GM23338 (cell line): ENCODE data around the gene EIF4G3. TPM values are rescaled to one million over a fixed set of nuclear protein-coding genes. Genes with fewer than 3 reads are reported as not detected.

Experiments used
- ATAC-seq: fragments of 200-7000 bp; cut with Tn5 transposase; 3 replicates; pipeline ENCODE4 v1.9.1; 2020
- DNase-seq: peaks from one replicate; pipeline ENCODE4 v3.0.0-alpha.2; 2015; ENCODE audit warnings: low spot score
- H2AFZ ChIP-seq: fragments of 200-600 bp; sonication (generic); 2 replicates; pipeline ENCODE4 v1.8.0; 2016; ENCODE audit warnings: antibody characterized with exemption, mild to moderate bottlenecking, moderate library complexity
- H3F3A ChIP-seq: fragments of 200-600 bp; sonication (generic); replicated peaks from 2 replicates; pipeline ENCODE4 v1.8.0; 2017; ENCODE audit warnings: antibody characterized with exemption, mixed run types, low read depth
- H3K27ac ChIP-seq: fragments of 200-600 bp; sonication (generic); 2 replicates; pipeline ENCODE4 v1.6.1; 2016; ENCODE audit warnings: low read depth
- H3K27me3 ChIP-seq: fragments of 200-600 bp; sonication (generic); 2 replicates; pipeline ENCODE4 v1.8.0; 2016; ENCODE audit warnings: mild to moderate bottlenecking, mixed run types, moderate library complexity; ENCODE audit not compliant: insufficient read depth
- H3K36me3 ChIP-seq: fragments of 200-600 bp; sonication (generic); 2 replicates; pipeline ENCODE4 v1.8.0; 2016; ENCODE audit warnings: mild to moderate bottlenecking; ENCODE audit not compliant: insufficient read depth
- H3K4me1 ChIP-seq: fragments of 200-600 bp; sonication (generic); 2 replicates; pipeline ENCODE4 v1.8.0; 2016; ENCODE audit warnings: mild to moderate bottlenecking, moderate library complexity; ENCODE audit not compliant: insufficient read depth
- H3K4me2 ChIP-seq: fragments of 200-600 bp; sonication (generic); 2 replicates; pipeline ENCODE4 v1.7.1; 2017; ENCODE audit warnings: mixed run types
- H3K4me3 ChIP-seq: fragments of 200-600 bp; sonication (generic); 2 replicates; pipeline ENCODE4 v1.6.1; 2016; ENCODE audit warnings: mixed run types
- H3K79me2 ChIP-seq: fragments of 200-600 bp; sonication (generic); replicated peaks from 2 replicates; pipeline ENCODE4 v1.8.0; 2017; ENCODE audit warnings: mild to moderate bottlenecking; ENCODE audit not compliant: insufficient read depth
- H3K9me2 ChIP-seq: fragments of 200-600 bp; sonication (generic); 2 replicates; pipeline ENCODE4 v1.8.0; 2017; ENCODE audit not compliant: insufficient read depth
- H4K20me1 ChIP-seq: fragments of 200-600 bp; sonication (generic); replicated peaks from 2 replicates; pipeline ENCODE4 v1.8.0; 2017; ENCODE audit warnings: mild to moderate bottlenecking; ENCODE audit not compliant: insufficient read depth
- H3K27ac Mint-ChIP-seq: 2 replicates; pipeline ENCODE4 v1.8.0; 2020; ENCODE audit warnings: inconsistent platforms, mild to moderate bottlenecking, moderate library complexity, mixed read lengths
- H3K27me3 Mint-ChIP-seq: 3 replicates; pipeline ENCODE4 v1.8.0; 2022; ENCODE audit warnings: low read depth, mild to moderate bottlenecking, moderate library complexity, mixed read lengths, inconsistent platforms; ENCODE audit not compliant: insufficient read depth, poor library complexity
- H3K36me3 Mint-ChIP-seq: 3 replicates; pipeline ENCODE4 v1.8.0; 2021; ENCODE audit warnings: low read depth, mild to moderate bottlenecking, inconsistent platforms, moderate library complexity, mixed read lengths
- H3K4me1 Mint-ChIP-seq: 3 replicates; pipeline ENCODE4 v1.8.0; 2020; ENCODE audit warnings: mild to moderate bottlenecking, inconsistent platforms, mixed read lengths
- H3K4me3 Mint-ChIP-seq: 3 replicates; pipeline ENCODE4 v1.8.0; 2021; ENCODE audit warnings: moderate library complexity, mild to moderate bottlenecking, inconsistent platforms, mixed read lengths
- H3K9me3 Mint-ChIP-seq: 3 replicates; pipeline ENCODE4 v1.8.0; 2020; ENCODE audit warnings: moderate library complexity, mild to moderate bottlenecking, inconsistent platforms, mixed read lengths
- CTCF ChIP-seq, 2 experiments: fragments of 200-600 bp in 1 of 2; sonication (generic) in 1 of 2; conservative IDR thresholded peaks; 2 replicates each; pipeline versions ENCODE4 v1.5.1 to v1.6.1; 2016 to 2017; ENCODE audit warnings: antibody characterized with exemption in 2 of 2, low read depth in 2 of 2, mild to moderate bottlenecking in 2 of 2, moderate library complexity in 1 of 2
- ETS1 ChIP-seq: IDR thresholded peaks from 2 replicates; pipeline ENCODE4 v1.6.1; 2016; ENCODE audit warnings: antibody characterized with exemption
- EZH2 ChIP-seq: fragments of 200-600 bp; sonication (generic); IDR thresholded peaks from one replicate; pipeline ENCODE4 v1.8.0; 2017; ENCODE audit warnings: antibody characterized with exemption, mild to moderate bottlenecking, low read depth; ENCODE audit not compliant: unreplicated experiment
- EZH2phosphoT487 ChIP-seq: fragments of 200-600 bp; sonication (generic); IDR thresholded peaks from one replicate; pipeline ENCODE4 v1.8.1; 2018; ENCODE audit warnings: antibody characterized with exemption; ENCODE audit not compliant: unreplicated experiment
- JUNB ChIP-seq: IDR thresholded peaks from one replicate; pipeline ENCODE4 v1.6.1; 2016; ENCODE audit warnings: antibody characterized with exemption; ENCODE audit not compliant: unreplicated experiment
- NANOG ChIP-seq: IDR thresholded peaks from 2 replicates; pipeline ENCODE4 v1.6.1; 2016; ENCODE audit warnings: antibody characterized with exemption, borderline replicate concordance
- STAT1 ChIP-seq: IDR thresholded peaks from one replicate; pipeline ENCODE4 v1.6.1; 2016; ENCODE audit warnings: antibody characterized with exemption; ENCODE audit not compliant: unreplicated experiment
- ZNF331 ChIP-seq: fragments of 250-450 bp; sonication (Bioruptor Pico); IDR thresholded peaks from 2 replicates; pipeline ENCODE4 v1.5.0; 2020; ENCODE audit warnings: low read depth, mild to moderate bottlenecking, moderate library complexity
- ZNF462 ChIP-seq: fragments of 250-450 bp; sonication (Bioruptor Pico); IDR thresholded peaks from 2 replicates; pipeline ENCODE4 v1.5.0; 2020; ENCODE audit warnings: mild to moderate bottlenecking, moderate library complexity
- polyA plus RNA-seq: library from polyadenylated mRNA; unstranded; fragments of >200 nt; fragmentation: Nextera tagmentation; extraction: Ambion mirVana; gene quantifications from 2 replicates; pipeline ENCODE4 v1.2.1, GENCODE V29; 2016
- total RNA-seq: library from RNA; depleted of rRNA; stranded (reverse); fragments of >200 nt; shearing (Covaris generic); gene quantifications from 2 replicates; pipeline ENCODE4 v1.2.3, GENCODE V29; 2014

The EIF4G3 gene
- total and polyA plus RNA-seq, 2 experiments from 2014 or later: 37.9 to 68.1 TPM

- no peak overlapping the region for H3K4me3 ChIP-seq
- no peak overlapping the region for H3K4me2 ChIP-seq
- no peaks in the 10 kb centered on the region for H3K9me2 ChIP-seq
- H3K27me3 Mint-ChIP-seq: peaks cover 8% of the 10 kb centered on the region
- H3K79me2 ChIP-seq: peaks cover 100% of the 10 kb centered on the region
- no peak overlapping the region for H2AFZ ChIP-seq
- H3K36me3 Mint-ChIP-seq: peaks cover 24% of the 10 kb centered on the region; the same call in 2 of the 3 replicates
- H3K4me3 Mint-ChIP-seq: no peak overlapping the region
- H3K27ac Mint-ChIP-seq: peak overlapping the region; percentile 2; the same call in 1 of the 2 replicates
- no peaks in the 10 kb centered on the region for H3K27me3 ChIP-seq
- H3K27ac ChIP-seq: no peak overlapping the region
- no peak for TF ChIP-seq CTCF (conservative IDR thresholded peaks at IDR 0.05; ENCODE audit: low read depth in 2 of 2)
- TF ChIP-seq EZH2: no peak
- TF ChIP-seq STAT1: no peak
- TF ChIP-seq NANOG: no peak
- no peak for TF ChIP-seq ZNF462 (CRISPR knock-in tag)
- no peak for TF ChIP-seq EZH2phosphoT487
- no peak for TF ChIP-seq JUNB
- TF ChIP-seq ZNF331 (CRISPR knock-in tag): no peak
- TF ChIP-seq ETS1: no peak
- H3K4me1 ChIP-seq: no peaks in the 10 kb centered on the region
- H3K4me1 Mint-ChIP-seq: no peaks in the 10 kb centered on the region; the same call in 2 of the 3 replicates
- no peaks in the 10 kb centered on the region for H3F3A ChIP-seq
- H3K36me3 ChIP-seq: peaks cover 3% of the 10 kb centered on the region; the same call in 1 of the 2 replicates
- DNase-seq: peak; percentile 31
- H4K20me1 ChIP-seq: peaks cover 33% of the 10 kb centered on the region; the same call in 1 of the 2 replicates
- H3K9me3 Mint-ChIP-seq: no peaks in the 10 kb centered on the region
- peak; percentile 78 for ATAC-seq
Measured at GRCh38 chr1:21149855-21150432, 26.8 kb downstream of the EIF4G3 start.
